Left kidney (tissue), 2 donors: ENCODE results near the gene PAQR6. TPM values are rescaled to one million over a fixed set of nuclear protein-coding genes. Genes with fewer than 3 reads are reported as not detected.
A peak's percentile ranks its signal among the peaks of the same experiment; 100 is the strongest.

Experiments used
- DNase-seq: peaks from one replicate; pipeline ENCODE4 v3.0.0-alpha.2; 2013
- polyA plus RNA-seq: library from polyadenylated mRNA; unstranded; fragments of 120-200 nt; gene quantifications from one replicate; pipeline ENCODE4 v1.2.1, GENCODE V29; 2013; ENCODE audit not compliant: insufficient read length

Gene PAQR6
- polyA plus RNA-seq, 1 donor = 6.0 TPM

- DNase-seq = no peak
These were observed 52.0 kb downstream of the PAQR6 start for GRCh38 chr1:156195853-156196252.

GRCh38 chr1:156194300-156194652 is 53.6 kb downstream of the PAQR6 start:
- DNase-seq = no peak

- peak; percentile 98 for DNase-seq
These were observed 54.2 kb downstream of the PAQR6 start, which contains the start of gene SLC25A44 for GRCh38 chr1:156193488-156194299. Gene SLC25A44 (plus strand): TSS chr1:156194104. CDS start chr1:156199848, 5,744 bp downstream.

Other genes starting within 250 kb of the PAQR6 start
- gene SSR2, start 227.1 kb downstream of the PAQR6 start, polyA plus RNA-seq = 362 TPM
- 56.8 TPM for gene UBQLN4, start 194.3 kb downstream of the PAQR6 start, polyA plus RNA-seq
- 45.9 TPM for gene LAMTOR2, start 193.3 kb downstream of the PAQR6 start, polyA plus RNA-seq
- gene RAB25, start 186.9 kb downstream of the PAQR6 start, polyA plus RNA-seq = 46.9 TPM
- gene MEX3A, start 165.6 kb downstream of the PAQR6 start, polyA plus RNA-seq = 46.7 TPM
- 74.2 TPM for gene LMNA, start 133.3 kb downstream of the PAQR6 start, polyA plus RNA-seq
- 19.7 TPM for gene SEMA4A, start 94.5 kb downstream of the PAQR6 start, polyA plus RNA-seq
- 34.9 TPM for gene SLC25A44, start 54.0 kb downstream of the PAQR6 start, polyA plus RNA-seq
- 85.0 TPM for gene PMF1, start 35.0 kb downstream of the PAQR6 start, polyA plus RNA-seq
- gene BGLAP, start 5.9 kb downstream of the PAQR6 start, polyA plus RNA-seq = 4.8 TPM
- 63.4 TPM for gene SMG5, start 34.8 kb upstream of the PAQR6 start, polyA plus RNA-seq
- gene TMEM79, start 36.3 kb upstream of the PAQR6 start, polyA plus RNA-seq = 5.9 TPM
- gene GLMP, start 47.6 kb upstream of the PAQR6 start, polyA plus RNA-seq = 51.0 TPM
- not detected for gene VHLL, start 51.3 kb upstream of the PAQR6 start, polyA plus RNA-seq
- gene CCT3, start 90.2 kb upstream of the PAQR6 start, polyA plus RNA-seq = 326 TPM
- 1.2 TPM for gene TSACC, start 90.5 kb upstream of the PAQR6 start, polyA plus RNA-seq
- 16.0 TPM for gene RHBG, start 121.2 kb upstream of the PAQR6 start, polyA plus RNA-seq